WTC11 (cell line): ENCODE measurements around the gene OR52K1. TPM values are rescaled to one million over a fixed set of nuclear protein-coding genes. Genes with fewer than 3 reads are reported as not detected.

Experiments
- ATAC-seq: fragments of 200-7000 bp; cut with Tn5 transposase; 2 replicates; pipeline ENCODE4 v1.10.0; 2021; ENCODE audit warnings: mild to moderate bottlenecking, moderate library complexity
- Bru-seq: library from RNA; stranded (reverse); fragments of 400-500 nt; gene quantifications from one replicate; lab custom pipeline; 2021; lab: Mats Ljungman, UMichigan
- CTCF ChIA-PET: fragments of 300-600 bp; sonication (Branson Sonifier 250); formaldehyde crosslinking; loops from one replicate; lab custom pipeline; 2021; ENCODE audit warnings: antibody characterized with exemption; lab: Charles Lee
- POLR2A ChIA-PET: fragments of 350-600 bp; sonication (Branson Sonifier 250); formaldehyde crosslinking; loops from one replicate; lab custom pipeline; 2021; ENCODE audit warnings: antibody characterized with exemption; lab: Charles Lee
- DNase-seq: peaks from one replicate; pipeline ENCODE4 v3.0.0; 2021; ENCODE audit warnings: low spot score
- H3K27ac Mint-ChIP-seq: 2 replicates; pipeline ENCODE4 v1.8.0; 2021; ENCODE audit warnings: mixed read lengths
- H3K27me3 Mint-ChIP-seq: 2 replicates; pipeline ENCODE4 v1.8.0; 2021; ENCODE audit warnings: low read depth, mild to moderate bottlenecking, moderate library complexity, mixed read lengths
- H3K36me3 Mint-ChIP-seq: 2 replicates; pipeline ENCODE4 v1.8.0; 2021; ENCODE audit warnings: mixed read lengths
- H3K4me1 Mint-ChIP-seq: 2 replicates; pipeline ENCODE4 v1.8.0; 2022; ENCODE audit warnings: mixed read lengths
- H3K4me3 Mint-ChIP-seq: 2 replicates; pipeline ENCODE4 v1.8.0; 2021; ENCODE audit warnings: mild to moderate bottlenecking, moderate library complexity, mixed read lengths
- H3K9me3 Mint-ChIP-seq: 2 replicates; pipeline ENCODE4 v1.8.0; 2021; ENCODE audit warnings: mixed read lengths
- AR ChIP-seq: fragments of 250-450 bp; sonication (Bioruptor Pico); IDR thresholded peaks from 2 replicates; pipeline ENCODE4 v1.9.0; 2021; ENCODE audit warnings: mild to moderate bottlenecking
- ATF3 ChIP-seq: sonication (generic); formaldehyde crosslinking; conservative IDR thresholded peaks from 2 replicates; pipeline ENCODE4 v1.8.1; 2022; ENCODE audit warnings: mild to moderate bottlenecking, missing genetic modification reagents
- E2F1 ChIP-seq: sonication (generic); formaldehyde crosslinking; IDR thresholded peaks from 2 replicates; pipeline ENCODE4 v1.8.0; 2022; ENCODE audit warnings: mild to moderate bottlenecking, missing genetic modification reagents
- E2F4 ChIP-seq: sonication (generic); formaldehyde crosslinking; IDR thresholded peaks from 2 replicates; pipeline ENCODE4 v1.8.1; 2022; ENCODE audit warnings: low read depth, mild to moderate bottlenecking, moderate library complexity, missing genetic modification reagents, borderline replicate concordance
- FOXJ3 ChIP-seq: sonication (generic); formaldehyde crosslinking; IDR thresholded peaks from 2 replicates; pipeline ENCODE4 v1.9.0; 2021; ENCODE audit warnings: missing genetic modification reagents, mild to moderate bottlenecking, borderline replicate concordance
- GRHL2 ChIP-seq: fragments of 250-450 bp; sonication (Bioruptor Pico); IDR thresholded peaks from 2 replicates; pipeline ENCODE4 v1.8.0; 2022; ENCODE audit warnings: mild to moderate bottlenecking, moderate library complexity; ENCODE audit not compliant: insufficient replicate concordance, severe bottlenecking
- HMGA2 ChIP-seq: fragments of 250-450 bp; sonication (Bioruptor Pico); IDR thresholded peaks from 2 replicates; pipeline ENCODE4 v1.4.0; 2021; ENCODE audit warnings: mild to moderate bottlenecking, moderate library complexity
- HMGXB4 ChIP-seq: sonication (generic); formaldehyde crosslinking; IDR thresholded peaks from 2 replicates; pipeline ENCODE4 v1.8.1; 2023; ENCODE audit warnings: mild to moderate bottlenecking, moderate library complexity, missing genetic modification reagents
- IRF2 ChIP-seq: sonication (generic); formaldehyde crosslinking; IDR thresholded peaks from 2 replicates; pipeline ENCODE4 v1.8.0; 2022; ENCODE audit warnings: low read depth, missing genetic modification reagents, borderline replicate concordance
- NFYB ChIP-seq: sonication (generic); formaldehyde crosslinking; conservative IDR thresholded peaks from 2 replicates; pipeline ENCODE4 v1.8.0; 2022; ENCODE audit warnings: low read depth, missing genetic modification reagents
- PREB ChIP-seq: sonication (generic); formaldehyde crosslinking; IDR thresholded peaks from 2 replicates; pipeline ENCODE4 v1.8.1; 2022; ENCODE audit warnings: mild to moderate bottlenecking, missing genetic modification reagents, moderate library complexity, borderline replicate concordance
- PRRX2 ChIP-seq: fragments of 250-450 bp; sonication (Bioruptor Pico); IDR thresholded peaks from 2 replicates; pipeline ENCODE4 v1.8.0; 2021; ENCODE audit warnings: mild to moderate bottlenecking
- SMAD4 ChIP-seq: sonication (generic); formaldehyde crosslinking; IDR thresholded peaks from 2 replicates; pipeline ENCODE4 v1.8.0; 2022; ENCODE audit warnings: mild to moderate bottlenecking, missing genetic modification reagents
- STAT6 ChIP-seq: sonication (generic); formaldehyde crosslinking; conservative IDR thresholded peaks from 2 replicates; pipeline ENCODE4 v1.8.1; 2023; ENCODE audit warnings: mild to moderate bottlenecking, low read depth, missing genetic modification reagents, moderate library complexity
- TEAD4 ChIP-seq: sonication (generic); formaldehyde crosslinking; IDR thresholded peaks from 2 replicates; pipeline ENCODE4 v1.8.0; 2022; ENCODE audit warnings: mild to moderate bottlenecking, missing genetic modification reagents
- TP53 ChIP-seq: sonication (generic); formaldehyde crosslinking; IDR thresholded peaks from 2 replicates; pipeline ENCODE4 v1.8.1; 2023; ENCODE audit warnings: mild to moderate bottlenecking, missing genetic modification reagents
- ZNF232 ChIP-seq: sonication (generic); formaldehyde crosslinking; IDR thresholded peaks from 2 replicates; pipeline ENCODE4 v1.8.0; 2022; ENCODE audit warnings: mild to moderate bottlenecking, missing genetic modification reagents
- ZNF512 ChIP-seq: sonication (generic); formaldehyde crosslinking; IDR thresholded peaks from 2 replicates; pipeline ENCODE4 v1.8.1; 2022; ENCODE audit warnings: missing genetic modification reagents, borderline replicate concordance
- long read RNA-seq, 3 experiments: library from RNA in 1 of 3; library from capped mRNA in 1 of 3; library from polyadenylated mRNA in 1 of 3; unstranded in 2 of 3; stranded (forward) in 1 of 3; transcript quantifications; one replicate each; pipeline ENCODE4 v2.0.0, GENCODE V29; 2021
- total RNA-seq: library from RNA; stranded (reverse); gene quantifications from 3 replicates; pipeline ENCODE4 v1.2.3, GENCODE V29; 2021

Gene OR52K1
- total RNA-seq (0.05 to 0.07 TPM in 2 of 3 replicates, not detected in the other), Bru-seq, nascent RNA (percentile 28 among the genes with signal in this experiment)
- long read RNA-seq, experiment 1: 0 reads
- long read RNA-seq, experiment 2: 0 reads
- long read RNA-seq, experiment 3: 0 reads

- H3K27ac Mint-ChIP-seq: no peak within 1 kb of the TSS
- CTCF ChIA-PET: interaction anchor here (1.0 kb wide), 2 partner anchors 11 to 295 kb away, joined by 3 to 6 read pairs; no protein-coding TSS in a partner anchor
- H3K4me3 Mint-ChIP-seq: no peak within 1 kb of the TSS
- TF ChIP-seq GRHL2 (CRISPR knock-in tag) (no peak), ZNF512 (CRISPR knock-in tag) (no peak), AR (CRISPR knock-in tag) (no peak), E2F1 (no peak), HMGA2 (CRISPR knock-in tag) (no peak), STAT6 (CRISPR knock-in tag) (no peak)
- no peaks in the 10 kb centered on the region for H3K36me3 Mint-ChIP-seq
- no peaks in the 10 kb centered on the region for H3K27me3 Mint-ChIP-seq
- peaks cover 11% of the 10 kb centered on the region for H3K4me1 Mint-ChIP-seq
- ATAC-seq (no peak), DNase-seq (no peak)
- POLR2A ChIA-PET: no interaction called here
- H3K9me3 Mint-ChIP-seq: no peaks in the 10 kb centered on the region
Measured at GRCh38 chr11:4482445-4482844, at the start of gene OR52K1. TSS of gene OR52K1 (plus strand) at chr11:4482646. CDS start at chr11:4488901, 6,255 bp downstream.

GRCh38 chr11:4433856-4434255 is 48.6 kb upstream of the OR52K1 start:
- Mint-ChIP-seq H3K9me3 (peaks cover 10% of the 10 kb centered on the region), H3K27ac (no peak overlapping the region), H3K4me3 (no peak overlapping the region), H3K27me3 (peaks cover 2% of the 10 kb centered on the region; the same call in 1 of the 2 replicates), H3K36me3 (no peaks in the 10 kb centered on the region), H3K4me1 (peaks cover 12% of the 10 kb centered on the region)
- TF ChIP-seq FOXJ3 (no peak), PREB (CRISPR knock-in tag) (no peak), PRRX2 (CRISPR knock-in tag) (no peak), TP53 (no peak), TEAD4 (CRISPR knock-in tag) (no peak)
- POLR2A ChIA-PET: no interaction called here
- ATAC-seq (no peak), DNase-seq (no peak)
- CTCF ChIA-PET: no interaction called here

- peaks cover 15% of the 10 kb centered on the region for H3K9me3 Mint-ChIP-seq
- DNase-seq (no peak), ATAC-seq (no peak)
- peaks cover 3% of the 10 kb centered on the region; the same call in 1 of the 2 replicates for H3K36me3 Mint-ChIP-seq
- no peak overlapping the region for H3K27ac Mint-ChIP-seq
- POLR2A ChIA-PET: interaction anchor here (0.6 kb wide), 1 partner anchor 16 kb away, joined by 4 read pairs; no protein-coding TSS in a partner anchor
- peaks cover 12% of the 10 kb centered on the region for H3K4me1 Mint-ChIP-seq
- CTCF ChIA-PET: no interaction called here
- no peak overlapping the region for H3K4me3 Mint-ChIP-seq
- H3K27me3 Mint-ChIP-seq: no peaks in the 10 kb centered on the region; the same call in 1 of the 2 replicates
- TF ChIP-seq E2F4 (no peak), ZNF232 (CRISPR knock-in tag) (no peak), SMAD4 (no peak), HMGXB4 (no peak), ATF3 (no peak), PRRX2 (CRISPR knock-in tag) (no peak), IRF2 (no peak), NFYB (CRISPR knock-in tag) (no peak)
Measured at GRCh38 chr11:4436411-4436810, 46.0 kb upstream of the OR52K1 start.
